GM21825 (cell line): ENCODE data around the gene UBASH3B.

Source experiments
- ATAC-seq: cut with Tn5 transposase; IDR thresholded peaks from one replicate; pipeline ENCODE4 v1.9.1; 2021; ENCODE audit warnings: mild to moderate bottlenecking, moderate library complexity; ENCODE audit not compliant: unreplicated experiment

The UBASH3B gene

DNA sequence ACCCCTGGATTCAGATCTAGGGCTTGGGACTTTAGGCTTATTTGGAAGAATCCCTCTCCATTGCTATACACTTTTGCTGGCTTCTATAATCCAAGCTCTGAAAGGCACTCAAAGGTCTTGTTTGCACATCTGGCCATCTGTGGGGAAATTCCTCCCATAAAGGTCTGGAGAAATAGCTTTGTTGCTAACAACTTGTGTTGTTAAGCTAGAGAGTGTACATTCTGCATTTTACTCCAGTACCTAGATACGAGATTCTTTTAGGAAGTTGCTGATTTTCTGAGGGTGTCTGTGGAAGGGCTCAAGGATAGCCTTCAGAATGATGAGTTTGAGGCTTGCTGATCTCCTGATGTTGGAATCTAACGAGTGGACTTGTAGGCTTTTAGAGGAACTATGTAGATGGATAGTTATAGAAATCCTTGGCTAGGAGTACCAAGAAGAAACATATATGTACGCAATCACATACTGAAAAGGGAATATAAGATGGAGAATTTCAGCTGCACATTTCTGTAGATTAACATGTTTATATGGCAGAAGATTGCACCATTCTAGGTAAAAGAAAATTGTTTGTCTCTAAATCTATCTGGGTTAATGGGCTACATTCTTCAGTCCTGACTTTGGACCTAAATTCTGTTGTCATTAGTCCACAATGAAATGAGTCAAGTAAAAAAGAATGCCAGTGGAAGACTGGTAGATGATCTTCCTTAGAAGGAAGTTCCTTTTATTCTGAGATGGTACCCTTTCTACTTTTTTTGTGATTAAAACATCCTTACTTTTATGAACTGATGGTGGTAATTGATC, 51.0 kb downstream of the UBASH3B start:
- no peak for ATAC-seq

- no peak for ATAC-seq
These were observed 51.6 kb downstream of the UBASH3B start for GRCh38 chr11:122707111-122707510.

GRCh38 chr11:122707901-122708300, 52.4 kb downstream of the UBASH3B start:
- ATAC-seq, result no peak

DNA sequence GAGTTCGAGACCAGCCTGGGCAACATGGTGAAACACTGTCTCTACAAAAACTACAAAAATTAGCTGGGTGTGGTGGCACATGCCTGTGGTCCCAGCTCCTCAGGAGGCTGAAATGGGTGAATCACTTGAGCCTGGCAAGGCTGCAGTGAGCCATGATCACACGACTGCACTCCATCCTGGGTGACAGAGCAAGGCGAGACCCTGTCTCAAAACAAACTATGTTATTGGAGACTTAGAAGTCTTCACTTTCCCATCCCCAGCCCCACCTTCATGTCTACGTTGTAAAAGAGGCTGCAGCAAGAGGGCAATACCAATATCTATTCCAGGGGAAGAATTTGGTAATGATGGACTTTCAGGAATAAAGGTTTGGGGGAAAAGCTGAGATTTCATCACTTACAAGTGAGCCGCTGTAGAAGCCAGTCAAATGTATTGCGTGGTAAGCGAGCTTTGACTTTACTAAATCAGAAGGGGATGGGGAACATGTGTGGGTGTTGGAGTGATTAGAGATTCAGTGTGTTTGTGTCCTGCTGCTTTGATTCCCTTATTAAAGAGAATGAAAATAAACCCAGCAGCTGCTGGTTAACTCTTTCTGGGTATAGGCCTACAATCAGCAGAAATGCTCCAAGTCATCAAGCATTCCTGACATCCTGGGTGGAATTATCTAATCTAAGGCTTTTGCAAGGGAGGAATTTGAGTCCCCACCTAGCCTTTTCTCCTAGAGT, 53.7 kb downstream of the UBASH3B start:
- ATAC-seq, result no peak

- ATAC-seq, result no peak
These were observed 55.8 kb downstream of the UBASH3B start for GRCh38 chr11:122711362-122711761.

DNA sequence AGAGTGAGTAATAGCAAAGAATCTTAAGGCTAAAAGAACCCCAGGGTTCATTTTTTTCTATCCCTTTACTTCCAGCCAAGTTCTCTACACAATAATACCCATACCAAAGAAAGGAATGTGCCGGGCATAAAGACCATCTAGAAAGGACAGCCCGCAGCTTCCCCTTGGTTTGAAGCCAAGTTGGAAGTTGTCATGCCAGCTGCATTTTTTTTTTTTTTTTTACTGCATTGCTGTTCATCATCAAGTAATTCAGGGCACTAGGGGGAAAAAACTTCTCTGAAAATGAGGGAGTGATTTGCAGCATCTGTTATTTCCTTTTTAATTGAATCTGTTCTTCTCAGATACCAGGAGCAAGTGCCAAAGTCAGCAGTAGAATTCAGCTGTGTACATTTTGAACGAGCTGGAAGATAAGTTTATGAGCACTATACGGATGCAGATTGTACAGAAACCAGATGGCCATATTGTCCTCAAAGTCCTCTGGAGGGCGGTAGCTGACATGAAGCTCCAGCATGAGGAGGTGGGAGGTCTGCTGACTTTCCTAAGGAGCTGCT, 56.4 kb downstream of the UBASH3B start:
- no peak for ATAC-seq

GRCh38 chr11:122714004-122714403, 58.5 kb downstream of the UBASH3B start:
- ATAC-seq, result peak; percentile 47

DNA sequence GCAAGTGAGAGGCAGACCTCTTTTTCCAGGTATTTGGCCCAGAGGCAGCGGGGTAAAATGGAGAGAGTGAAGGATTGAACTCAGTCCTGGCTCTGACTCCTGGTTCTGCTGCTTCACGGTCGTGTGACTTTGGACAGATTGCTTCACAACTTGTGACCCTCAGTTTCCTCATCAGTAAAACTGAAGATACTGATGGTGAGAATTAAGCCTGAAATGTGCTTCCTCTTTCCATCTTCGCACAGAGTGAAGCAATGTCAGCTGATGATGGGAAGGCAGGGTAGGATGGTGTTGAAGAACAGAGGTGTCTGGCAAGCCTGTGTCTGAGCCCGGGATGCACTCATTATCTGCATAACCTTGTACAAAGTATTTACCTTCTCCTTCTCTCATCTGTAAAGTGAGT, 59.0 kb downstream of the UBASH3B start:
- ATAC-seq, result no peak

DNA sequence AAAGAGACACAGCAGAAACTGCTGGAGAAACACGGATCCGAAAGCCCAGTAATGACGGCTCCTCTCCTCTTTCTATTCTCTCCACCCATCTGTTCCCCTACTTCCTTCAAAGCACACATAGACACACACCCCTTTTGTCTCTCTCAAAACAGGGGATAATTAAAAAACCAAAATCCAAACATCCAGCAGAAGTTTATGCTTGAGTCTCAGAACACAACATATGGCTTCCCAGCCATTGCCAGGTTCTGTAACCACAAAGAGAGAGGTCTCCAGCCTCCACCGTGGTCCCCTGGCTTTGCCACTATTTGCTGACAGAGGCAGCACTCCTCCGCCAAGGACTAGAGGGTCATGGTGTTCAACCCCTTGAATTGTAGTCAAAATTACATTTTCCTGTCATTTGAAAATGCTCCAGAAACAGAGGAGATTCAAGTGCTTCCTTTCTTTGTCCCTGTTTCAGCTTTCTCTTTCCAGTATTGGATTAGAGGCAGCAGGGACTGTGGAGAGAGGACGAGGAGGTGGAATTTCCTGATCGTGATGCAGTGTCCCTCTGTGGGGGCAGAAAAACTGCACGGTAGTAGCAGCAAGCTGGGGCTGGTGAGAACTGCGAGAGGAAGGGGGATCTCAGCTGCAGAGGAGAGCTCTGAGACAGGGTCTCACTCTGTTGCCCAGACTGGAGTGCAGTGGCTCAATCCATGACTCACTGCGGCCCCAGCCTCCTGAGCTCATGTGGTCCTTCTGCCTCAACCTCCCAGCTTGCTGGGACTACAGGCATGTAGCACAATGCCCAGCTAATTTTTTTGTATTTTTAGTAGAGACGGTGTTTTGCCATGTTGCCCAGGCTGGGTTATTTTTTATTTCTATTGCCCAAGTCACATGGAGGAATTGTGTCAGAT, 60.3 kb downstream of the UBASH3B start:
- no peak for ATAC-seq

DNA sequence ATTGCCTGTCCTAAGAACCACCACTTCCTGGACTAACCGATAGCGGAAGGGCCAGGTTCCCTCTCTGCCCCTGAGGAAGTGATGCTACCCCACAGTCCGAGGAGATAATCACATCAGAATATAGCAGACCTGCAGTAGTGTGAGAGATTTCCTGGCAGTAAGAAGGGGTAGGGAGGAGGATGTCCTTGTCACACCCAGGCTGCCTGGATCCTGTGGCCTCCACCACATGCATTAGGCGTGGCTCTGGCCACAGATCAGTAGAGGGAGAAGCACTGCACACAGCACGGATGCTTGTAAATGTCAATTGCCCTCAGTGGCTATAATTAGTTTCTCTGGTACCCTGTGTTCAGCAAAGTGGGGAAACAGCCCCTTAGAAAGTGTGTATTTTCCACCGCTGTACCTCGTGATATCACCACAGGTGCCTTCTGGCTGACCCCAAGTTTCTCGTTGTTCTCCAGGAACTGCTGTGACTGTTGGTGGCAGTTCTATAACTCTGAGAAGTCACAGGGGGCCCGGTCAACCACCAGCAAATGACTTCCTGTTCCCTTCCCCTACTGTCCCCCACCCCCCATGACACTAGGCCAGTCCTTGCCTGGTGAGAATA, 61.8 kb downstream of the UBASH3B start:
- peak; percentile 81 for ATAC-seq

DNA sequence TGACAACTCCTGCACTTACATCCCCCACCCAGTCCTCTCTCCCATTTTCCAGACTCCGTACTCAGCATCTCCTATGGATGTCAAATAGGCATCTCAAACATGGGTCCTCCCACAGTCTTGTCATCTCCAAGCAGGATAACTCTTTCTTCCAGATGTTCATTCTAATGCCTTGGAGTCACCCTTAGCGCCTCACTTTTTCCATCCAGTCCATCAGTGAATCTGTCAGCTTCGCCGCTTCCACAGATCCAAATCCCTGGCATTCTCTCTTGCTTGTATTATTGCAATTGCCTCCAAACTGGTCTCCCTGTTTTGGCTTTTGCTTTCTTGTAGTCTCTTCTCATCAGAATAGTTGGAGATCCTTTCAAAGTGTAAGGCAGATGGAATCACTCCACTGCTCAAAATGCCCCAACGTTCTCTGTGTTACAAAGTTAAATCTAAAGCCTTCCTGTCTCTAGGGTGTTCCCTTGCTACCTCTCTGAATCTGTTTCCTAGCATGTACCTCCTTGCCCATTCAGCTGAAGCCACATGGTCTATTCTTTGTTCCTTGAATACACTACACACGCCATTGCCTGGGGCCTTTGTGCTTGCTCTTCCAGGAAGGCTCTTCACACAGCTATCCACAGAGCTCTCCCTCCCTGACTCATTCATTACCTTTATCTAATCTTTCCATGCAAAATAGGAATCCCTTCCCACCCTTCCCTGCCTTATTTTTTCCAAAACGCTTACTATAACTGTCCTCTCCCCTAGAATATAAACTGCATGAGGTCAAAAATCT, 64.8 kb downstream of the UBASH3B start:
- ATAC-seq, result no peak

GRCh38 chr11:122721201-122721963, 65.9 kb downstream of the UBASH3B start:
- no peak for ATAC-seq

GRCh38 chr11:122721964-122722266, 66.4 kb downstream of the UBASH3B start:
- no peak for ATAC-seq

GRCh38 chr11:122723106-122723505, 67.6 kb downstream of the UBASH3B start:
- ATAC-seq, result no peak

DNA sequence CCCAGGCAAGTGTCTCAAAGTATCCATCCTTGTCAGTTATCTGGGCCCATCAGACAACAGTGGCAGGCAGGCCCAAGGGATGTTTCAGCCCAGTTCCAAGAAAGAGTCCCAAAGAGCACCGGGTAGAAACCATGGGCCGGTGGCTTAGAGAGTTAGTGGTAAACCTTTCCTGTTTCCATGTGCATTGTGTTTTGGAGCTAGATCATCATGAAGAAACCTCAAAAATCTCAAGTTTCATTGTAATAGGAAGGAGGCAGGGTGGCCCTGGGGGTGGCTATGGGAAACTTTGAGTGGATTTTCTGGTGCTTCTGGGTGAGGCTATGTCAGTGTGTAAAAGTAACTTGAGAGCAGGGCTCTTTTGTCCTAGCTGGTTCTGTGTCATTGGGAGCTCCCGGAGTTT, 68.1 kb downstream of the UBASH3B start:
- no peak for ATAC-seq

GRCh38 chr11:122724520-122724919, 69.0 kb downstream of the UBASH3B start:
- ATAC-seq, result no peak

GRCh38 chr11:122726028-122726427, 70.5 kb downstream of the UBASH3B start:
- no peak for ATAC-seq

DNA sequence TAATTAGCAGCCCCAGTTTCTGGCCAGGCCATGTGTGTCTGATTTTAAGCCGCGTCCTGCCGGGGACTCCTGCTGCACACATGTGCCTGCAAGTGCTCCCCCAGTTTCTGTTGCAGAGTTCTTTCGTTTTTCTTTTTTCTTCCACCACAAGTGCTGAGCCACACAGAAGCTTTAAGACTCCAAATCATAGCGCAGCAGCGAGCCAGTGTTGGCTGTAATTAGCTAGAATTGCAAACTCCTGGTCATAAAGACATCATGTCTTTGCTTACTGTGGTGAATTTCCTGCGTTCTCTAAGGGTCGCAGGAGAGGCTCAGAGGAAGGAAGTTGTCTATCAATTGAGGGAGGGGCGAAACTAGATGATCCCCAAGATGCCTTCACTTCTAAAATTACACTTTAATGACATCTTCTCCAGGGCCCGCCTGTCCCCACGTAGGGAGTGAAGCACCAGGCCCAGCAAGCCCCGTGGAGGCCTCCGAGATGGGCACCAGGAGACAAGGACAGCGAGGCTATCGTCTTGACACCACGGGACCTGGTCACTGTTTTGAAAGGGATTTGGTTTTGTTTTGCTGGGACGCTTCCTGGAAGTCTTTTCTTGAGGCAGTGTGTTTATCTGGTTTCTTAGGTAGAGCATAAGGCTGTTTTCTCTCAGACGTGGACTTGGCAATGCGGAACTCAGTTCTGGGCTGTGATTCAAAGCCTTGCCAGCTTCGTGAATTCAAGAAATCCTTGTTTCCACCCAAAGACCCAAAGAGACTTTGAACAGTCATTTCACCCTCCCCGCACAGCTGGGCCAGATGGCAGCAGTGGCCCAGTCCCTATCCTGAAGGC, 71.8 kb downstream of the UBASH3B start:
- peak; percentile 77 for ATAC-seq
